GM04504 (cell line): ENCODE measurements around the gene SLC35F3.
"Not testable (repeated sequence)": the region's sequence is repeated elsewhere in the genome, so short reads cannot be mapped to it uniquely, and the experiment has no call there.

ENCODE experiments used
- DNase-seq: peaks from one replicate; pipeline ENCODE4 v3.0.0-alpha.2; 2012; ENCODE audit warnings: low read depth

The SLC35F3 gene

GRCh38 chr1:234292011-234292410 is 387.5 kb downstream of the SLC35F3 start:
- DNase-seq = no peak

GRCh38 chr1:234292548-234292947 is 388.1 kb downstream of the SLC35F3 start:
- no peak for DNase-seq

- no peak for DNase-seq
These were observed 389.8 kb downstream of the SLC35F3 start for GRCh38 chr1:234294109-234294817.

- DNase-seq = no peak
These were observed 390.6 kb downstream of the SLC35F3 start for GRCh38 chr1:234295068-234295467.

GRCh38 chr1:234295626-234296025 is 391.1 kb downstream of the SLC35F3 start:
- DNase-seq = no peak

GRCh38 chr1:234296496-234296895 is 392.0 kb downstream of the SLC35F3 start:
- no peak for DNase-seq

GRCh38 chr1:234297668-234298067 is 393.2 kb downstream of the SLC35F3 start:
- DNase-seq = no peak

- DNase-seq = no peak
These were observed 395.6 kb downstream of the SLC35F3 start for GRCh38 chr1:234300096-234300495.

GRCh38 chr1:234301663-234302062 is 397.2 kb downstream of the SLC35F3 start:
- not testable (repeated sequence) for DNase-seq

GRCh38 chr1:234302354-234302962 is 398.0 kb downstream of the SLC35F3 start:
- no peak for DNase-seq

GRCh38 chr1:234303231-234303630 is 398.8 kb downstream of the SLC35F3 start:
- no peak for DNase-seq

GRCh38 chr1:234307726-234308125 is 403.2 kb downstream of the SLC35F3 start:
- DNase-seq = no peak

- DNase-seq = no peak
These were observed 404.7 kb downstream of the SLC35F3 start for GRCh38 chr1:234309243-234309597.

GRCh38 chr1:234309598-234310459 is 405.4 kb downstream of the SLC35F3 start:
- no peak for DNase-seq

- DNase-seq = no peak
These were observed 406.0 kb downstream of the SLC35F3 start for GRCh38 chr1:234310460-234310817.

GRCh38 chr1:234311414-234311813 is 406.9 kb downstream of the SLC35F3 start:
- no peak for DNase-seq

- no peak for DNase-seq
These were observed 408.7 kb downstream of the SLC35F3 start for GRCh38 chr1:234313171-234313570.

GRCh38 chr1:234315091-234315541 is 410.6 kb downstream of the SLC35F3 start:
- no peak for DNase-seq

GRCh38 chr1:234315588-234315987 is 411.1 kb downstream of the SLC35F3 start:
- DNase-seq = no peak

- no peak for DNase-seq
These were observed 412.0 kb downstream of the SLC35F3 start for GRCh38 chr1:234316486-234316885.

GRCh38 chr1:234316937-234317336 is 412.5 kb downstream of the SLC35F3 start:
- no peak for DNase-seq

- no peak for DNase-seq
These were observed 415.6 kb downstream of the SLC35F3 start for GRCh38 chr1:234320069-234320468.

- no peak for DNase-seq
These were observed 416.1 kb downstream of the SLC35F3 start for GRCh38 chr1:234320549-234320948.
